ENCODE data around the gene PAQR4. TPM values are rescaled to one million over a fixed set of nuclear protein-coding genes. Genes with fewer than 3 reads are reported as not detected.

PAQR4 gene
- 1 to 10 TPM; 2.9 to 4.4 (median 3.5) TPM for total RNA-seq
- 2.0 TPM for total RNA-seq (2013)

DNA sequence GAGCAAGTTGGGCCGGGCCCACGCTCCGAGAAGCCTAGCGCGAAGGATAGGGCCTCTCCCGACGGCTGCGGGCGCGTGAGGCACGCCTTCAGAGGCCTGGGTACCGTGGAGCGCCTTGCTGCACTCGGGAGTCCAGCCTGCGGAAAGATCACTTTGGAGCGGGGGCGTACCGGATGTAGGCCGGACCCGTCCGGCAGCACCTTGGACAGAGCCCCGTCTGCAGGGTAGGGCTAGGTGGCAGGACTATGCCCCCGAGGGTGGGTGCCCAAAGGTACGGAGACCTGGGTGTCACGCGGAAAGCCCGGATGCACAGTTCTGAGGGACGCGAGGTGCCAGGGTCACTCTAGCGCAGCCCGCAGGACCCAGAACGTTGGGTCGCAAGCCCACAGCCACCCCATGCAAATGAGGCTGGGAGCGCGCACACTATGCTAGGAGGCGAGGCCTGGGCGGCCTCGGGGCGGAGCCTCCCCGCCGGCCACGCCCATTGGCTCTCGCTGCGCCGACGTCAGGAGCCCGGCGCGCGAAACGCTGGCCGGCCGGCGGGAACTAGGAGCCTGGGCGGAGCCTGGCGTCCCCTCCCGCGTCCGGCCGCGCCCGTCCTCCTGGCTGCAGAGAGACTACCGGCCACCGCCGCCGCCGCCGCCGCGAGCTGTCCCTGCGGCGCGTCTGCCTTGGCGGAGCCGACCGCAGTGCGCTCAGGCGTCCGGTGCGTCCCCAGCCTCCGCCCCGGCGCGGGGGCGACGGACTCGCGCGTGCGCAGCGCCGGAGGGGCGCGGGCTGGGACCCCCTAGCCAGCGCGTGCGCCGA is at the start of gene PAQR4:
Gene PAQR4 (plus strand): TSS at position 611 of the 807 bp plus-strand sequence. CDS start 327 bp downstream, outside the sequence.
- Mint-ChIP-seq H3K4me3 (peak within 1 kb of the TSS; percentile 79), H3K27me3 (ENCODE audit: low read depth in 2 of 2) (peaks cover 10 to 12% of the 10 kb centered on the region in 2 donors), H3K9me3 (no peaks in the 10 kb centered on the region), H3K27ac (peak within 1 kb of the TSS in 1 of 2 donors; percentile 35), H3K4me1 (peaks cover 10 to 30% of the 10 kb centered on the region in 2 donors), H3K36me3 (no peaks in the 10 kb centered on the region)
- Histone ChIP-seq H3K4me1 (ENCODE audit: control insufficient read depth, insufficient read depth, low read length) (peaks cover 61% of the 10 kb centered on the region), H3K27ac (ENCODE audit: low read length) (no peak within 1 kb of the TSS), H3K36me3 (ENCODE audit: control insufficient read depth, insufficient read depth, low read length) (no peaks in the 10 kb centered on the region), H3K4me3 (ENCODE audit: low read length) (peak within 1 kb of the TSS; percentile 44), H3K27me3 (ENCODE audit: control insufficient read depth, insufficient read depth, low read length) (peaks cover 37% of the 10 kb centered on the region), H3K9me3 (ENCODE audit: control insufficient read depth, insufficient read depth, low read length) (no peaks in the 10 kb centered on the region)
- WGBS (ENCODE audit: insufficient coverage), result under 1% methylated on average over 98 of the region's 98 CpGs
- peak; percentile 83 to 90 for DNase-seq
- TF ChIP-seq, protein P1, sequence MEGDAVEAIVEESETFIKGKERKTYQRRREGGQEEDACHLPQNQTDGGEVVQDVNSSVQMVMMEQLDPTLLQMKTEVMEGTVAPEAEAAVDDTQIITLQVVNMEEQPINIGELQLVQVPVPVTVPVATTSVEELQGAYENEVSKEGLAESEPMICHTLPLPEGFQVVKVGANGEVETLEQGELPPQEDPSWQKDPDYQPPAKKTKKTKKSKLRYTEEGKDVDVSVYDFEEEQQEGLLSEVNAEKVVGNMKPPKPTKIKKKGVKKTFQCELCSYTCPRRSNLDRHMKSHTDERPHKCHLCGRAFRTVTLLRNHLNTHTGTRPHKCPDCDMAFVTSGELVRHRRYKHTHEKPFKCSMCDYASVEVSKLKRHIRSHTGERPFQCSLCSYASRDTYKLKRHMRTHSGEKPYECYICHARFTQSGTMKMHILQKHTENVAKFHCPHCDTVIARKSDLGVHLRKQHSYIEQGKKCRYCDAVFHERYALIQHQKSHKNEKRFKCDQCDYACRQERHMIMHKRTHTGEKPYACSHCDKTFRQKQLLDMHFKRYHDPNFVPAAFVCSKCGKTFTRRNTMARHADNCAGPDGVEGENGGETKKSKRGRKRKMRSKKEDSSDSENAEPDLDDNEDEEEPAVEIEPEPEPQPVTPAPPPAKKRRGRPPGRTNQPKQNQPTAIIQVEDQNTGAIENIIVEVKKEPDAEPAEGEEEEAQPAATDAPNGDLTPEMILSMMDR (IDR thresholded peaks at IDR 0.05), result no peak
- ATAC-seq, result peak; percentile 83 to 90 (median 84)
- intact Hi-C loops (cut with micrococcal nuclease), result no loop called here

DNA sequence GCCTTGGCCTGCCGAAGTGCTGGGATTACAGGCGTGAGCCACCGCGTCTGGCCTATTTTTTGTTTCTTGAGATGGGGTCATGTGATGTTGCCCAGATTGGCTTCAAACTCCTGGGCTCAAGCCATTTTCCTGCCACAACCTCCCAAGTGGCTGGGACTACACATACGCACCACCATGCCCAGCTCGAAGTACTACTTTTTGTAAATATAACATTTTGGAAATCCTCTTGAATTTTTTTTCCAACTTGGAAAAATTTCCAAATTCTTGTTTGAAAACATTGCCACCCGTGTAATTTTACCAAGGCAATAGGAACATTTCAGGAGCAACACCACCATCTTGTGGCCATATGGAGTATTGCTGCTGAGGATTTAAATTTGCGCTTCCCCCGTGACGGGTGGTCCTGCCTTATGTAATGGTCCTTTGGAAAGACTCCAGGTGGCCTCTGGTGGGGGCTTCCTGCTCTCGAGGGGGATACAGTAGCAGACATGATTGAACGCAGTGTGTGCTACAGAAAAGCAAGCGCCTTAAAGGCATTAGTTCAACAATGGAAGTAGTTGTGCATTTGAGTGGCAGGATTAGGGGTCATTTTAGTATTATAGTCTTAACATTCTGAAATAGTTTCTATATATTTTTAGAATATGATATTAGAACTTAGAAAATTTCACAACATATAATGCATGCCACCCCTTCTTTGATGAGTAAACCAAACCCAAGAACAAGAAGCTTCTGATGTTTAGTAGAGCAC is 49.5 kb upstream of the PAQR4 start:
- TF ChIP-seq, protein P1 (IDR thresholded peaks at IDR 0.05), result peak; percentile 89
- Mint-ChIP-seq H3K9me3 (no peaks in the 10 kb centered on the region), H3K4me1 (peaks cover 5 to 7% of the 10 kb centered on the region in 2 donors), H3K4me3 (no peak overlapping the region), H3K27ac (peak overlapping the region; percentile 58 to 83), H3K36me3 (no peaks in the 10 kb centered on the region), H3K27me3 (ENCODE audit: low read depth in 2 of 2) (no peaks in the 10 kb centered on the region)
- Histone ChIP-seq H3K4me1 (ENCODE audit: control insufficient read depth, insufficient read depth, low read length) (peaks cover 3% of the 10 kb centered on the region), H3K4me3 (ENCODE audit: low read length) (no peak overlapping the region), H3K27me3 (ENCODE audit: control insufficient read depth, insufficient read depth, low read length) (no peaks in the 10 kb centered on the region), H3K9me3 (ENCODE audit: control insufficient read depth, insufficient read depth, low read length) (no peaks in the 10 kb centered on the region), H3K27ac (ENCODE audit: low read length) (no peak overlapping the region), H3K36me3 (ENCODE audit: control insufficient read depth, insufficient read depth, low read length) (peaks cover 8% of the 10 kb centered on the region)
- ATAC-seq (peak; percentile 76 to 97 (median 78)), DNase-seq (peak; percentile 51 to 88)
- WGBS (ENCODE audit: insufficient coverage), result 15% methylated on average over 12 of the region's 13 CpGs
- intact Hi-C loops (cut with micrococcal nuclease), result loop anchor here (1.0 to 2.0 kb wide), 3 partner anchors 15 to 80 kb away; no protein-coding TSS in a partner anchor

DNA sequence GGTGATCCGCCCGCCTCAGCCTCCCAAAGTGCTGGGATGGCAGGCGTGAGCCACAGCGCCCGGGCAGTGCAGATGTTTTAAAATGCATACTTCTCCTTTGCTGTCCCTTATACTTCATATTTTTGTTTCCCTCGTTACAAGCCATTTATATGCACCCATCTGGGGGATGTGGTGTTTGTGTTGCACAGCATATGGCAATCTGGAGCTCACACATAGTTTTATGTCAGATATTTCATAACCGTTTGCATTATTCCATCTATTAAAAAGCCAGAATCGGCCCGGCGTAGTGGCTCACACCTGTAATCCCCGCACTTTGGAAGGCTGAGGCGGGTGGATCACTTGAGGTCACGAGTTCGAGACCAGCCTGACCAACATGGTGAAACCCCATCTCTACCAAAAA is 45.7 kb upstream of the PAQR4 start:
- no peak overlapping the region for H3K4me3 ChIP-seq (ENCODE audit: low read length)
- H3K9me3 ChIP-seq (ENCODE audit: control insufficient read depth, insufficient read depth, low read length), result no peaks in the 10 kb centered on the region
- no peaks in the 10 kb centered on the region for H3K27me3 Mint-ChIP-seq (ENCODE audit: low read depth in 2 of 2)
- DNase-seq, result no peak
- H3K36me3 ChIP-seq (ENCODE audit: control insufficient read depth, insufficient read depth, low read length), result peaks cover 6% of the 10 kb centered on the region
- H3K9me3 Mint-ChIP-seq, result no peaks in the 10 kb centered on the region
- H3K4me1 Mint-ChIP-seq, result peaks cover 16 to 21% of the 10 kb centered on the region in 2 donors
- H3K36me3 Mint-ChIP-seq, result no peaks in the 10 kb centered on the region
- intact Hi-C loops (cut with micrococcal nuclease), result no loop called here
- H3K27ac Mint-ChIP-seq, result no peak overlapping the region
- H3K4me1 ChIP-seq (ENCODE audit: control insufficient read depth, insufficient read depth, low read length), result peaks cover 9% of the 10 kb centered on the region
- TF ChIP-seq, protein P1 (IDR thresholded peaks at IDR 0.05), result no peak
- WGBS (ENCODE audit: insufficient coverage), result 96% methylated on average over 13 of the region's 14 CpGs
- H3K27me3 ChIP-seq (ENCODE audit: control insufficient read depth, insufficient read depth, low read length), result no peaks in the 10 kb centered on the region
- no peak overlapping the region for H3K4me3 Mint-ChIP-seq
- H3K27ac ChIP-seq (ENCODE audit: low read length), result no peak overlapping the region
- ATAC-seq, result no peak

Measured in natural killer cell (primary cell).